ENCODE data around the gene NFATC2.
"Not testable (repeated sequence)": the region's sequence is repeated elsewhere in the genome, so short reads cannot be mapped to it uniquely, and the experiment has no call there.

NFATC2 gene

DNA sequence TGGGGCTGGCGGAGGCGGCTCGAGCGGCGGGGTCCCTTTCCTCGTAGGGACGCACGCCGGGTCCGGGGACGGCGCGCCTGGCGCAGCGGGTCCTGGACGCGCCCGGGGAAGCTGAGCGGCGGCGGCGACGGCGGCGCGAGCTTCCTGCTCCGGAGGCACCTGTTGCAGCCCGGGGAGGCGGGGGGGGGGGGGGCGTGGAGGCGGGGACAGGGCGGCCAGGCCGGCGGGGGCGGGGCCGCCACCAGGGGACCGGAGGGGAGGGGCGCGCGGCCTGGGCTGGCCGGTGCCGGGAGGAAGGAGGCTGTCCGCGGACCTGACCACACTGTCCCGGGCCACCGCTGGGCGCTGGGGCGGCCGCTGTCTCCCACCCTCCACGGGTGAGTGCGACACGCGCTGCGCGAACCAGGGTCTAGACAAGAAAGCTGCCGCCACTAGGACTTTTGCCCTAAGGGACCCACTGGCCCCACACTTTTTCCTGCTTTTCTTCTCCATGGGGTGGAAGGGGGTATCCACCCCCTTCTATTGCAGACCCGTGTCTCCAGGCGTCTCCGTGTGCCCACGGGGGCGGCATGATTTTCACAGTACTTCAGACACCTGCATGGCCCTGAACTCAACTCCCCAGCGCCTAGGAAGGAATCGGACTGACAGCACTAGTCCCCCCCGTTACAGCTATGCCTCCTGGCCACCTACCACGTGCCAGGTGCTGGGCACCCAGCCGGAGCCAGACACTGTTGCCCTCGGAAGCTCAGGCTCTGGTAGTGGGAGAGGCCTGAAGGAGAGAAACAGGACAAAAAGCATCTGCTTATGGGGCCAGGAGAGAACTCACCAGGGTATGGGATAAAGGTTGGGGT is at the start of gene NFATC2:
Gene NFATC2 (minus strand): TSS at position 149 of the 851 bp plus-strand sequence. CDS start 220 bp downstream, outside the sequence.
- DNase-seq (ENCODE audit: low spot score): no peak

DNA sequence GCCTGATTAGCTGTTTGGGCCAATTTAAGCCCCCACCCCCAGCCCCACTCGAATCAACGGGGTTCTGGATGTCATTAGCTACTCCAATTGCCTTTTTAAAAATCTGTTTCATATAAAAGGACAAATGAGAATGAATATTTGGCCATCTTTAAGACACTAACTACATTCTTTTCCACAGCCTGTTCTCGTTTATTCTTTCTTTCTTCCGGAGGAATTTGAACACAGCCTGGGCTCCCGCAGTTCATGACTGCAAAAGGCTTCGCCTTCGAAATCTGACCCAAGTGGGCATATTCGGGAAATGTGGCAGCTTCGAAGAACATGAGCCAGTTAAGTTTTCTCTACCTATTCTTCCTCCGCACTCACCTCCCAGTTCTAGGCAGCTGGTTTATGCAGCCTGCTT is 49.4 kb upstream of the NFATC2 start:
- DNase-seq (ENCODE audit: low spot score): no peak

DNA sequence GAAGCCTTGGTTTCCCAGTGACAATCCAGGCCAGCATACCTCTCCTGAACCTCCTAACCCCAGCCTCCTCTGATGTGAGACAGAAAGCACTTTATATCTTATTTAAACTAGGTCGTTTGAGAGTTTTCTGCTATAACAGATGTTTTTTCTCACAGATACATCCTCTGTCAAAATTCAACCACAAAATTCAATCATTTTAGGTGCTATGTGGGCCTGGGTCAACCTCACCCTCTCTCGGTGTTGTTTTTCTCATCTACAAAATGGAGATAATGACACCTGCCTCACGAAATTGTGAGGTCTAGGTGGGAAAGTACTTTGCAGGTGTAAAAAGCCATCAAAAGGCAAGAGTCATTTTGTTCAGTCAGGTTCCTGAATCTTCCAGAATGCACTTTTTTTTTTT is 46.2 kb upstream of the NFATC2 start:
- DNase-seq (ENCODE audit: low spot score): no peak

DNA sequence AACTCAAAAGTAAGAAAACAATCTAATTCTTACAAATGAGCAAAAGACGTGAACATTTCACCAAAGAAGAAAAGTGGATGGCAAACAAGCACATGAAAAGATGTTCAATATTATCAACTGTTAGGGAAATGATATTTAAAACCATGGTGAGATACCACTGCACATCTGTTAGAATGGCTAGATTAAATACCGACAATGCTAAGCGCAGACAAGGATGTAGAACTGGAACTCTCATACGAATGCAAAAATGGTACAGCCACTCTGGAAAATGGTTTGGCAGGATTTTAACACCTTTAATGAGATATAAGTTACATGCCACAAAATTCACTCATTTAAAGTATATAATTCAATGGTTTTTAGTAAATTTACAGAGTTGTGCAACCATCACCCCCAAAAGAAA is 44.6 kb upstream of the NFATC2 start:
- no peak for DNase-seq (ENCODE audit: low spot score)

DNA sequence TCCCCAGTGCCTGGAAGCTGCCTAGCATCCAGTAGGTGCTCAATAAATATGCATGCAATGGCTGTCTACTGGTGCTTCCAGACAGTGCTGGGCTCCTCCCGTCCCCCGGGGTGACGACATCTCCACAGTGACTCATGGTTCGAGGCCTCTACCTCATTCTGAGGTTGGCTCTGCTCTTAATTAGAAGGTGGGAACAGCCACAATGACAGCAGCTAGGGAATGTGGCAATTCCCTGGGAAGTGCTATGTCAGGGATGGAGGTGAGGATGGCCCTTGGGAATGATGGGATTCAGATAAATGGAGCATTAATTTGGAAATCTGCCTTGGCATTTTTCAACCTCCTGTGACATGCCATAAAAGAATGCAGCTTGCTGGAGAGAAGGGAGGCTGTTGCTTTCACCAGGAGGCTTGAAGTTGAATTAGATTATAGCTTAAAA is 43.5 kb upstream of the NFATC2 start:
- peak; percentile 90 for DNase-seq (ENCODE audit: low spot score)

DNA sequence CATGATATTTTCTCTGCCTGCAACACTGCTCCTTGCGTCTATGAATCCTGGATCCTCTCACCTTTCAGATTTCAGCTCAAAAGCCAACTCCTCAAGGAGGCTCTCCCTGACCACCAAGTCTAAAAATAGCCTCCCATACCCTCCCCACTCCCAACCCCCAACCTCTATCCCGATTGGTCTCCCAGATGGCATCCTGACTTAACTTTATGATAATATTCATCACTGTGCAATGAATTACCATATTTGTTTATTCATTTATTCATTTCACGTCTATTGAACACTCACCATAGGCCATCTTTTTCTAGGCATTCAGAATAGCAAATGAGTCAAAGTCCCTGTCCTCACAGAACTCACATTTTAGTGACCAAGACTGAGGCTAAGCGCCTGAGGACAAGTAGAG is 42.6 kb upstream of the NFATC2 start:
- no peak for DNase-seq (ENCODE audit: low spot score)

DNA sequence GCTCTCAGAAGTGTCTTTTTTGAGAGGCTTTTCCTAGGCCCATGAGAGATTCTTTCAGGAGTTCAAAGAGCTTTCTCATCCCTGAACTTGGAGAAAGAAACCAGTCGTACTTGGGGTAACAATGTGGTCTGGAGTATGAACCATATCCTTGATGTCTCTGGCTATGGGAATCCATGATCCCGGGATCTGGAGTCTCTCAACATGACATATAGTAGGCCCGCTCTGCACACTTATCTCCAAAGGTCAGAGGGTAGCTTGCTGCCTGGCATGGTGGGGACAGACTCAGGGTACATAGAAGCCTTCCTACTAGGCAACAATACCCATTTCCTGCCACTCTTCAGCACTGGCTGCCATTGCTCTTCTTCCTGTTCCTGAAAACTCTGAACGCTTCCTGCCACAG is 42.2 kb upstream of the NFATC2 start:
- no peak for DNase-seq (ENCODE audit: low spot score)

DNA sequence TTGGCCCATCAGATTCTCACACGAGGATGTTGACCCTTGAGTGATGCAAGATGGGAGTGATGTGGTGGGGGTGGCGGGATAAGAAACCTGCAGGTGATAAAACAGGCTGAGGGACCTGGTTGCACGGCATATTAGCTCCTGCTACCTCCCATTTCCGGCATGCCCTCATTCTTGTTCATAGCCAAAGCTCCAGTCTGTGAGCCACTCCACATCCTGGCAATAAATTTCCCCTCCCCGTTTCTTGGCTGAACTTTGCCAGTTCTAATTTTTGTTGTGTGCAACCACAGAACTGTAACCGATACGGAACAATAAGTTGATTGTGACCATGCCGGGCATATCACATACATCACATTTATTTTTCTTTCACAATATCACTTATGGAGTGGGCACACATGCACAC is 41.6 kb upstream of the NFATC2 start:
- DNase-seq (ENCODE audit: low spot score): no peak

DNA sequence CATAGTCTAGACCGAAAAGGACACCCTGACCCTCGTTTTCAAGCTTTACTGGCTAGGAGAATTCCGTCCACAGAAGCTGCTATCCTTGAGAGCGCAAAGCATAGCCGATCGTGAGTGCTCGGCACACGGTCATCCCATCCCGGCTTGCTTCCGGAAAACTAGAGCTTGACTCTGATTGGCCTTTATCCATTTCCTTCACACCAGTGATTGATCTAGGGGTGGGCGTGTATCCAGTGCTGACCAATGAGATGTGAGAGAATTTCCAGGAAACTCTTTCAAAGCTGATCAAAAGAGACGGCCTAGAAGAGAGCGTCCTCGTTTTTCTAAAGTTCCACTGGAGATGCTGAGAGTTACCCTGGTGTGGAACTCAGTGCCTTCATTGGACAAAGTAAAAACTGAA is 41.0 kb upstream of the NFATC2 start:
- DNase-seq (ENCODE audit: low spot score): no peak

DNA sequence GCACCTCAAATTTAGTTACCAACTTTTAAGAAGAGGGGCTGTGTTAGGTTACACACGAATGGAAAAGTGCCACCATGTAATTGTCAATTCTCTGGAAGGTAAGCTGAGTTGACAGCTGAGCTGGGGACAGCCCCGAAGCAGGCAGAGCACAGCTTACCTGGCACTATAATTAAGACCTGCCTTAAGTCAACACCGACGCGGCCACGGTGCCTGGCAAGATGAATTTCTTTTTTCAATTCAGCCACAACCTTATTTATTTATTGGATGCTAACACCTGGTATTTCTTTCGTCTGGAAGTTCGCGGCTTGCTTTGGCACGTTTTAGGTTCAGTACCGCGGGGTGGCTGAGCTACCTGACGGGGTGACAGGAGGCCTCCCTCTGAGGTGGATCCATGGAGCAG is 40.6 kb upstream of the NFATC2 start:
- DNase-seq (ENCODE audit: low spot score): no peak

DNA sequence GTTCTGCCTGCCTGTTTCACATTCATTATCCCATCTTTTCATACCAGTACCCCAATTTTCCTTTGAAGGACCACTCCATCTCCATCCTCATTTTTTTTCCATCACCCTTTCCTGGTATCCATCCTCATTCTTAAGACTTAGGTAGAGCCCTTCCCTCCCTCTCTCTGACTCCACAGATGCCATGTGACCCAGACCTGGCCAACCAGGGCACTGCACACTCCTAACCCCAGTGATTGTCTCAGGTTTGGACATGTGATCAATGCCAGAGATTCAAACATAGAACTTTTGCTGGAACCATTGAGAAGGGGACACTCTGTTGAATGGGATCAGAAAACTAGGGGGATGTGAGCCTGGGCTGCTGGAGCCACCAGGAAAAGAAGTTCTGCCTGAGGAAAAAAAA is 39.1 kb upstream of the NFATC2 start:
- DNase-seq (ENCODE audit: low spot score): no peak

DNA sequence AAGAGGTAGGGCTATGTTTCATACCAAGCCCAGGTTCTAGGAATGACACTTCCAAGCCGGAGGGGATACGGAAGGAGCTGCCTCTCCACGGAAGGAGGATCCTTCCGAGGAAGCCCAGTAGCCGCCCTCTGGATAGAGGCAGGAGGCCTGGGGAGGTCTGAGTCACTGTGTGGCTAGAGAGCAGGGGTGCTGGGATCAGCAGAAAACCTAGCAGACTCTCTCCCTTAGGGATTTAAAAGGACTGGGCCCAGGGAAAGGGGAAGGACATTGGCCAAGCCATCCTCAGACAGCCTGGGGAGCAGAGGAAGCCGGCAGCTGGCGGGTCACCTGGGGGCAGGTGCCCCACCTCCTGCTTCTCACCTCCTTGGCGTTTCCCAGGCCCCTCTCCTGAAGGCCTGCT is 36.6 kb upstream of the NFATC2 start:
- DNase-seq (ENCODE audit: low spot score): no peak

DNA sequence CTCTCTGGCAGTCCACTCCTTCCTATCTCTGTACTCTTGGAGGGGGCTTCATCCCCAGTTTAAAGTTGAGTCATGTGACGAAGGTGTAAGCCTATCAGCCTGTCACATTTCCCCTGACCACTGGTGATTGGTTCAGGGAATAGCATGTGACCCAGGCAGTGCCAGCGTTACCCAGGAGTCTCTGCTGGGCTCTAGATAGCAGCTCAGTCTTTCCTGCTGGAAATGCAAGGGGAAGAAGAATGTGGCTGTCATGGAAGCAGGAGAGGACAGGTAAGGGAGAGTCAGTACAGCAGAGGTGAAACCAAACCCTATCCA is 35.6 kb upstream of the NFATC2 start:
- DNase-seq (ENCODE audit: low spot score): no peak

DNA sequence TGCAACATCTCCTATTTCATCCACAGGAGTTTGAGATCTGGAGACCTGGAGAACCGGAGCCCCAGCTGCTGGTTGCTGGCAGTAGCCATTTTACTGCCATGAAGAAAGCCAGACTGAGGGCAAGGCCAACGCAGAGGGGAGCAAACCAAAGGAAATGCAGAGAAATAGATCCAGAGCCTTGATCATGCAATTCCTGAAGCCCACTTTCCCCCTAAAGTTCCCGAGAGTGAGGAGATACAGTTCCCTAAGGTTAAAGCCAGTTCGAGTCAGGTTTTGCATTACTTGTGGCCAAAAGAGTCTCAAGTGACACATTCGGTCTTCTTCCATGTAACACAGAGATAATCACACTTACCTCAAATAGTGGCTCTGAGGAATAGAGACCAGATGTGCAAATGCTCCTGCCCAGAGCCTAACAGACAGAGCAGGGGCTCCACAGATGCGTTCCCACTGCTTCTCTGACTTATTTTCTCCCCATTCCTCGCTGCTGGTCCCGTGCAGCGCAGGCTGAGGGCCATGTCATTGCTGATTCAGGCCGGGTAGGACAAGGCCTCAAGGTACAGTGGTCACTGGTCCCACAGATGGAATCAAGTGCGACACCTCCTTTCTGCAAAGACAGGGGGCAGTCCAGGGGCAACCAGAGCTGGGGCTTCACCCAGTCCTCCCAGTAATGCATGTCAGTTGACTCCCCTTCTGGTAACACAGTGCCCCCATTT is 35.1 kb upstream of the NFATC2 start:
- no peak for DNase-seq (ENCODE audit: low spot score)

DNA sequence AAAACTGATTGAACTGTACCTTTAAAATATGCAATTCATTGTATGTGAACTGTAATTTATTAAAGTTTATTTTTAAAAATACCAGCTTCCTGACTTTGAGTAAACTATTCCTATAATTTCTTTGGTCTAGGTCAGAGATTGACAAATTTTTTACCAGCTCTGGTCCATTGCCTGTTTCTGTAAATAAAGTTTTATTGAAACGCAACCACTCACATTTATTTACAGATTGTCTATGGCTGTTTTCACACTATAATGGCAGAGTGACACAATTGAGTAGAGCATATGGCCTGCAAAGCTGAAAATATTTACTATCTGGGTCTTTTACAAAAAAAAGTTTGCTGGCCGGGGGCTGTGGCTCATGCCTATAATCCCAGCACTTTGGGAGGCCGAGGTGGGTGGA is 33.0 kb upstream of the NFATC2 start:
- DNase-seq (ENCODE audit: low spot score): no peak

DNA sequence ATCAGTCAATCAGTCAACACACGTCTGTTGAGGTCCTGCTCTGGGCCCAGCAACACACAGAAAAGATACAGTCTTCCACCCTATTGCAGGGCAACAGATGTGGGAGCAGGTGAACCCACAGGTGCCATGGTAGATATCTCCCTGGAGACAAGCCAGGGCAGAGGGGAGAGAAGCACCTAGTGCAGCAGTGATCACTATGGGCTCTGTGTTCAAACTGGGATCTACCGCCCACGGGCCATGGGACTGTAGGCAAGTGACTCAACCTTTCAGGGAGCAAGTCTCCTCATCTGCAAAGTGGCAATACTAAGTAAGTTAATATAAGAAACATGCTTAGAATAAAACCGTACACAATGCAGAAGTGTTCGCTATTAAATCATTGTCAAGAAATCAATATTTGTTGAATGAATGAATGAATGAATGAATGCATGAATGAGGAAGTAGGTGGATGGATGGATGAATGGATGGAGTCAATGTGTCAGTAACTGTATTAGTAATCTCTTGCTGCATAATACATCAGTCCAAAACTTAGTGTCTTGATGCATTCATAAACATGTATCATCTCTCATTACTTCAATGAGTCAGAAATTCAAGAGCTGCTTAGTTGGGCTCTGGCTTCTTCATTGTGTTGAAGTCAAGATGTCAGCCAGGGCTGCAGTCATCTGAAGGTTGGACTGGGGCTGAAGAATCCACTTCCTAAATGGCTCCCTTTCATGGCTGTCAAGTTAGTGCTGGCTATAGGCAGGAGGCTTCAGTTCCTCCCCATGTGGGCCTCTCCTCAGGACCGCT is 31.9 kb upstream of the NFATC2 start:
- DNase-seq (ENCODE audit: low spot score): no peak

DNA sequence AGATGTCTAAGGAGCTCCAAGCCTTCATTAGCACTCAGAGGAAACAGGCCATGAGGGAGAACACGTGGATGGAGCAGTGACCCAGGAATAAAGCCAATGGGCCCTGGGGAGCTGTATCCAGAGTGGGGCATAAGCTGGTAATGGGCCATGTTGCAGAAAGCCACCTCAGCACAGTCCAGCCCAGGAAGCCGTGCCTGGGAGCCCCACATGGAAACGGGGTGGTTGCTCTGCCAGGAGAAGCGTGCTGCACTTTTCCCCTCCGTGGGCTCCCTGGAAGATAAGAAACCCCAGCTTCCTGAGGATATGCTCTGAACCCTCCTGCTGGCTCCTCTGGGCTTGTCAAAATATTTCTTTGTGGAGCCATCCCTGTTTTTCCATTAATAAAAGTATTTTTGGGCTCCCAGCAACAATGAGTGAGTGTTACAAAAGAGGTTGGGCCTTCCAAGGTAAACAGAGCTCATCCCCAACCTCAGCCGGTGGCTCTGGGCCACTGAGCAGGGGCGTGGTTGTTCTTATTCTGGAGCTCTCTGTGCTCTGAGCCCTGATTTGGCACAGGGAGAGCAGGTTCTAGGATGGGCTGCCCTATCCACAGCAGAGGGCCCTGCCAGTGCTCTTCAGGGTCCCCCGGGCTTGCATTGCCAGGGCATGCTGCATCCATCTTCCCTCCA is 31.2 kb upstream of the NFATC2 start:
- no peak for DNase-seq (ENCODE audit: low spot score)

DNA sequence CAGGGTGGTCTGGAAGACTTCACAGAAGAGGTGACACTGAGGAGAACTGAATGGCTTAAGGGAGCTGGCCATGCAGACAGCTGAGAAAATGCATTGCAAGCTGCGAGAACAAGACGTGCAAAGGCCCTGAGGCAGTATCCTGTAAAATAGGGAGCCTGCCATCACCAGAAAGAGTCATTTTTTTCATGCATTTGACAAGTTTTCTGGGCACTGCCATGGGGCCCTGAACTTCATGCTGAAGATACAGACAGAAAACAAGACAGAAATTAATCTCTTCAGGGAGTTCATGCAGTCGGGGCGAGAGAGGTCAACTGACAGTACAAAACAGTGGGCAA is 28.9 kb upstream of the NFATC2 start:
- no peak for DNase-seq (ENCODE audit: low spot score)

DNA sequence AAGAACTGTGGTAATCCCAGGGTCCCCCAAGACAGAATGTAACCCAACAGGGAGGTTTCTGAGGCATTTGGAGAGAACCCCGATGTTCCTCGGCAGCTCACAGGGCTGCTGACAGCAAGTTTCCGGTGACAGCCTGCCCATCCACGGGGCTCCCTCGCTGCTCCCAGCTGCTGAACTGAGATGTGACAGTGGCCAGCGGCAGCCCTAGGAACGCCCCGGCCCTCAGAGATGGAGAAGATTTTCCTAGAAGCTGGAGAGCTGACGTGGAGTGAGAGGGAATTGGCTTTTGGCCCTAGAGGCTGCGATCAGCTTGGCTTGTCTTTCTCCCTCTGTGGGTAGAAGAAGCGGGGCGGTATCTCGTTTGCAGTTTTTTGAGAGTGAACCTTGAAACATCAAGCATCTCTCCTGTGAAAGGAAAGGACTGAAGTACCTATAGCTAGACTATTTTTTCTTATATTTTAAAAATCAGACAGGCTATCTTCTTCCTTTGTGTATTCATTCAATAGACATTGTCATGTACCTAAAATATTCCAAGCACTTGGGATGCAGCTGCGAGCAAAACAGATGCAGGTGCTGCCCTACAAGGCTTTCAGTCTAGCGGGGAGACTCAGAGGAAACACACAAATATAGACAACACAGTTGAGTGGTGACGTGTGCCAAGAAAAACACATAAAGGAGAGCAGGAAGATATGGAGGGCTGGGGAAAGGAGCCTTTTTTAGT is 28.4 kb upstream of the NFATC2 start:
- peak; percentile 45 for DNase-seq (ENCODE audit: low spot score)

DNA sequence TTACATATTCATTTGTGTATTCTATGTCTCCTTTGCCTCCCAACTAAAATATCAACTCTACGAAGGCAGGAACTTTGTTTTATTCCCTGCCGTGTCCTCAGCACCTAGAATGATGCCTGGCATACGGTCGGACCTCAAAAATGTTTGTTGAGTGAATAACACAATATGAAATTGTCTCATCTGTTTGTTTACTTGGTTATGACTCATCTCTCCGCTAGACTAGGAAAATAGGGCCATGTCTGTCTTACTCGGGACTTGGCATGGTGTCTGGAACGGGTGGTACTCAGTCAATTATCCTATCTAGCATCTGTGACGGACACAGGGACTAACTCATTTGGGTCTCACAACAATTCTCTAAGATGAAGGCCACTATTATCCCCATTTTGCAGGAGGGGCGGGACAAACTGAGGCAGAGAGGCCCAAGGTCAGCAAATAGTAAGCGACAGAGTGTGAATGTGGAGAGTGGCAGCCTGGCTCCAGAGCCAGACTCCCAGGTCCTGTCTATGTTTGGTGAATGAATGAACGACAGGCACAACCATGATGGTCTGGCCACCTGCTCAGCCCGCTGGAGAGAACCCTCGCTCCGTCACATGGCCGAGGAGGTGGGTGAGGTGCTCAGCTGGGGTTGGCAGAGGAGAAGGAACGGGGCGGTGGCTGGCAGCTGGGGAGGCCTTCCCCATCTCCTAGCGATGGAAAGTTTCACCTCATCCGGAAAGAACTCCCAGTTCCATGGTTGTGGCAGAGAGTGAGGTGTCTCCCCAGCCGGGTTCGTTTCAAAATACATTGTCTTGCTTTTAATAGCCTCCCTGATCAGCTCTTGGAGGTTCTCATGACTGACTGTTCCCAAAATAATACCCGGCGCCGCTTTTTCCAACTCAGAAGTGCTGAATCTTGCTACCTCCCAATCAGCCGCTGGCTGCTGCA is 27.6 kb upstream of the NFATC2 start:
- DNase-seq (ENCODE audit: low spot score): peak; percentile 21

DNA sequence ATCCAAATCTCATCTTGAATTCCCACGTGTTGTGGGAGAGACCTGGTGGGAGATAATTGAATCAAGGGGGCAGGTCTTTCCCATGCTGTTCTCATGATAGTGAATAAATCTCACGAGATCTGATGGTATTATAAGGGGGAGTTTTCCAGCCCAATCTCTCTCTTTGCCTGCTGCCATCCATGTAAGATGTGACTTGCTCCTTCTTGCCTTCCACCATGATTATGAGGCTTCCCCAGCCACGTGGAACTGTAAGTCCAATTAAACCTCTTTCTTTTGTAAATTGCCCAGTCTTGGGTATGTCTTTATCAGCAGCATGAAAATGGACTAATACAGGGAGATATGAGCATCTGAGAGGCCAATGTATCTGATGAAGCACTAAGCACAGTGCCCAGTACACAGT is 26.0 kb upstream of the NFATC2 start:
- DNase-seq (ENCODE audit: low spot score): not testable (repeated sequence)

Data from GM03348 (cell line).